Posterior vena cava (tissue), 2 donors: ENCODE results near the gene GPX2. TPM values are rescaled to one million over a fixed set of nuclear protein-coding genes. Genes with fewer than 3 reads are reported as not detected.
"Not testable (repeated sequence)": the region's sequence is repeated elsewhere in the genome, so short reads cannot be mapped to it uniquely, and the experiment has no call there.

ENCODE experiments used
- DNase-seq: peaks from one replicate; pipeline ENCODE4 v3.0.0-alpha.2; 2020; ENCODE audit warnings: low spot score
- intact Hi-C, 2 donors: fragments of 100-400 bp; cut with DNase I; formaldehyde crosslinking; loops; one replicate each; pipeline versions ENCODE4 v1.14.1 to v1.14.2; 2022 to 2023
- total RNA-seq, 2 donors: library from RNA; stranded (reverse); fragmentation: NEBNext Ultra II Directional; extraction: Animal tissue kit (Norgen Biotek cat#: 25700); gene quantifications; one replicate each; pipeline ENCODE4 v1.2.1, GENCODE V29; 2021
- donor health status: DM: yes; HTN: yes; CAD: no.
- donor health status: DM: yes; HTN: yes; CAD: no.

GPX2 gene
- total RNA-seq, 2 donors from 2014 or later = not detected

- no peak for DNase-seq
- intact Hi-C loops = no loop called here
Measured at GRCh38 chr14:64923015-64923414, 19.5 kb downstream of the GPX2 start.

- DNase-seq = no peak
- intact Hi-C loops = no loop called here
Measured at GRCh38 chr14:64920465-64920864, 22.1 kb downstream of the GPX2 start.

GRCh38 chr14:64919618-64920017, 22.9 kb downstream of the GPX2 start:
- intact Hi-C loops = no loop called here
- DNase-seq = no peak

DNA sequence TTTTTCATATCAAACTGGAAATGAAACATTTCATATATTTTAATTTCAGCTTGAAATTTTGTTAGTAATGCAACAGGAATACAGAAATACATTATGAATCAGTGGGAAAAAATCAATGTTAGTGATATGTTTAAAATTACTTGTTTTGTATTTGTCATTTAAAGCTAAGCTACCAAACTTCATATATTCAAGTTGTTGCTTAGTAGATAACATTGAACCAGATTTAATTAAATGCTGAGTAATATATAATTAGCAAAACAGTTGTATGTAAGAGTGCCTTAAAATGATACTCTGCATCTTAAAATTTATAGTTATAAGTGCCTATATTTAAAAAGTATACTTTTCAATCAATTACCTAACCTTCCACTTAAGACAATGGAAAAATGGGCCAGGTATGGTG, 23.3 kb downstream of the GPX2 start:
- DNase-seq = no peak
- intact Hi-C loops = no loop called here

- no peak for DNase-seq
- intact Hi-C loops = no loop called here
Measured at GRCh38 chr14:64918216-64918615, 24.3 kb downstream of the GPX2 start.

GRCh38 chr14:64915797-64916196, 26.7 kb downstream of the GPX2 start:
- intact Hi-C loops = no loop called here

DNA sequence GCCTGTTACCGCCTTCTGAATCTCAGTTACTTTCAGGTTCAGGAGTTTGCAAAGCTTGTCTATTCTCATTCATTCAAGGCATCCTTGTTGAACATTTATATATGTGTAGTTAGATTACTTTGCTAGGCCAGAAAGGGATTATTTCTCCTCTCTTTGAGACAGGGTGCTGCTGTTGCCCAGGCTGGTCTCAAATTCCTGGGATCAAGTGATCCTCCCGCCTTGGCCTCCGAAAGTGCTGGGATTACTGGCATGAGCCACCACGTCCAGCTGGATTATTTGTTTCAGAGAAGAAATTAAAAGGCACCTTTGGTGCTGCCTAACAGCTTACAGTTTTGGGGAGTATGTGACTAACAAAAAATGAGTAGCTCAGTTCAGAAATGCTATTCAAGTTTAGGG, 27.5 kb downstream of the GPX2 start:
- intact Hi-C loops = no loop called here
- DNase-seq = no peak

More at GRCh38 chr14:64915797-64916196, 26.7 kb downstream of the GPX2 start:
- no peak for DNase-seq

DNA sequence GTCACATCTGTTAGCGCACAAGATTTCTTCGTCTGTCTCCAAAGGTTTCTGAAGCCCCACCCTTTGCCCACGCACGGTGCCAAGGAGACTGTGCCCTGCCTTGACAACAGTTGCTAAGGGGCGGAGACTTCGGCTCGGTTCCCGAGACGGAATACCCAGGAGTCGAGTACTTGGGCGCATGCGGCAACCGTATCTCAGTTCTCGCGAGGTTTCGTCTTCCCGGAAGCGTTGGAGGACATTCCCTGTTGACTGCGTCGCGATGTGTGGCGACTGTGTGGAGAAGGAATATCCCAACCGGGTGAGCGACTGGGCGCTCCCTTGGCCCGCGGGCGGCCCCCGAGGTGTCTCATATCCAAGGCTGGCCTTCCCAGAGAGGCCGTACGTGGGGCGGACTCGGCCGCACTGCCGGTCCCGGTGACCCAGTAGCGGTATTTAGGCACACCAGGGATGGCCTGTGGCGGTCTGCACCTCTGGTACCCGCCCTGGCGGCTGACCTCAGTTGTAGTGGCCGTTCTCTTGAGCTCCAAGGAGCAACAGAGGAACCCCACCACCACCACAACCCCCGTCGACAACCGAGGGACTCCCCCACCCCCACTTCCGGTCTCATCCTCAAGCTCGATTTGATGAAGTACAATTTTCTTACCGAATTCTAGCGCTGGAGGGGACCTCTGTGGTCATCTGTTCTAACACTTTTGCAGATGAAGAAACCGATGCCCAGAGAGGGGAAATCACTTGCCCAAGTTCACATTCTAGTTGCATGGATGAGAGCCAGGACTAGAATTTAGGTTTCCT, 28.1 kb downstream of the GPX2 start, which contains the start of gene CHURC1:
Gene CHURC1, plus strand, starts transcription at position 219 of the 792 bp plus-strand sequence. Its CDS starts 41 bp downstream, at position 260.
- DNase-seq = peak; percentile 99
- intact Hi-C loops = no loop called here

DNA sequence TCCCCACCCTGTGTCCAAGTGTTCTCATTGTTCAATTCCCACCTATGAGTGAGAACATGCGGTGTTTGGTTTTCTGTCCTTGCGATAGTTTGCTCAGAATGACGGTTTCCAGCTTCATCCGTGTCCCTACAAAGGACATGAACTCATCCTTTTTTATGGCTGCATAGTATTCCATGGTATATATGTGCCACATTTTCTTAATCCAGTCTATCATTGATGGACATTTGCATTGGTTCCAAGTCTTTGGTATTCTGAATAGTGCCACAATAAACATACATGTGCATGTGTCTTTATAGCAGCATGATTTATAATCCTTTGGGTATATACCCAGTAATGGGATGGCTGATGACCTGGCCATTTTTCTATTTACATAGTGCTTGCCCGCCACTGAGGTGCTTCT, 29.1 kb downstream of the GPX2 start:
- intact Hi-C loops, DNase-seq: not testable (repeated sequence)

DNA sequence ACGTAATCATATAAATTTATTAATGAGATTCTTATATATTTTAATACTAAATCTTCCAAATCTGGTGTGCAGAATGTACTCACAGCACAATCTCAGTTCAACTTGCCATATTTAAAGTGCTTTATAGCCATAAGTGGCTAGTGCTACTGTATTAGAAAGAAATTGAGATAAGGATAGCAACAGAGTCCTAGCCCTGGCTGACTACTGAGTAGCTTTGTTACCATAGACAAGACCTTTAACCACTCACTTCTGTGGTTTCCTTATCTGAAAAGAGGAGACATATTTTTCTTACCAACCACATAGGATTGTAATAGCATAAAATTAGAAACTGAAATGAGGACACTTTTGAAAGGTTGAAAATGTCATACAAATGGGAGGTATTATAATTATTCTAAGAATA, 30.3 kb downstream of the GPX2 start:
- intact Hi-C loops = no loop called here
- no peak for DNase-seq

DNA sequence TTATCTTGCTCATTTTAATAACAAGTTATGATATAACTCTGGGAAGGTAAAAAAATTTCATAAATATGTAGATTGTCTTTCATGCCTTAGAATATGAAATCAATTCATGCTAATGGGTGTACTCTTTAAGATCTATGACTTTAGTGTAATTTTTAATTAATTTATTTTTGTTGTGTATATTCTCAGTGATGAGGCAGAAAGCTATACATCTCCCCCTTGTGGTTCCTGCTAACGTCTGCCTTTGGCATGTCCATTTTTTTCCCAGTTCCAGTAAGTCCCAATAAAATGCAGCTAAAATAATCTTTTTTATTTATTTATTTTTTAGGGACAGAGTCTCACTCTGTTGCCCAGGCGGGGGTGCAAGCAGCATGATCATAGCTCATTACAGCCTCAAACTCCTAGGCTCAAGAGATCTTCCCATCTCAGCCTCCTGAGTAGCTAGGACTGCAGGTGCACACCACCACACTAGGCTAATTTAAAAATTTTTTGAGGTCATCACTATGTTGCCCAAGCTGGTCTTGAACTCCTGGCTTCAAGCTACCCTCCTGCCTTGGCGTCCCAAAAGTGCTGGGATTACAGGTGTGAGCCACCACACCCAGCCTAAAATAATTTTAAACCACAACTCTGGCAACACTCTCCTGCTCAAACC, 31.6 kb downstream of the GPX2 start:
- intact Hi-C loops = no loop called here

GRCh38 chr14:64906022-64906421, 36.5 kb downstream of the GPX2 start:
- DNase-seq = no peak
- intact Hi-C loops = no loop called here

More for the DNA sequence above, 31.6 kb downstream of the GPX2 start:
- no peak for DNase-seq

- DNase-seq = no peak
- intact Hi-C loops = loop anchor here in 1 of 2 donors (10.0 kb wide), 1 partner anchor 75 kb away; no protein-coding TSS in a partner anchor
Measured at GRCh38 chr14:64899958-64900357, 42.6 kb downstream of the GPX2 start.

GRCh38 chr14:64891839-64892375, 50.6 kb downstream of the GPX2 start:
- intact Hi-C loops = loop anchor here (5.0 to 10.0 kb wide), 2 partner anchors 67 to 70 kb away; no protein-coding TSS in a partner anchor
- DNase-seq = no peak

DNA sequence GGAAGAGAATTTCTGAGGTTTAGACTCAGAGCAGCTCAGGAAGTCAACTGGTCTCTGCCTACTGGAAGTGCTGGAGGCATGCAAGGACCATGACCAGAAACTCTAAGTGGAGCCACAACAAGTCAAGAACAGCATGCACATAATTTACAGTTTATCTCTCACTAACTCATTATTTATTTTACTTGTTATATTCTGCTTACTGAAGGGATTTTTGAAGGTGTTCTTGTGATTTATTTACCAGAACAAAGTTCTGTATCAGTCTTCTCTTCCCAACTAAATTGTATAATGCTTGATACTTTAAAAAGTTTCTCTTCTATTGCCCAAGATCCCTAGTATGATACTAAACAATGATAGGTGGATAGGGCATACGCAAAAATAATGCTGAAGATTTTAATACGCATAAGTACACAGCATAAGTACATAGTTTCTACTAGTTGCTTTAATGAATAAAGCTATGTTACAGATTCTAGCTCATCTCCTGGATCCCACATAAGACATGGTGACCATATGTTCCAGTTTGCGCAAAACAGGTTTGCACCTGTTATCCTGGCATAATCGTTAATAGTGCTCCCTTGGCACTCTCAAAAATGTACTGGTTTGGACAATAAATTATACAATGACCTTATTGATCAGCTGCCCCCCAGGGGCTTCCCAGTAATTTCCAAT, 51.2 kb downstream of the GPX2 start:
- DNase-seq = no peak
- intact Hi-C loops = loop anchor here (5.0 to 10.0 kb wide), 2 partner anchors 67 to 69 kb away; no protein-coding TSS in a partner anchor

DNA sequence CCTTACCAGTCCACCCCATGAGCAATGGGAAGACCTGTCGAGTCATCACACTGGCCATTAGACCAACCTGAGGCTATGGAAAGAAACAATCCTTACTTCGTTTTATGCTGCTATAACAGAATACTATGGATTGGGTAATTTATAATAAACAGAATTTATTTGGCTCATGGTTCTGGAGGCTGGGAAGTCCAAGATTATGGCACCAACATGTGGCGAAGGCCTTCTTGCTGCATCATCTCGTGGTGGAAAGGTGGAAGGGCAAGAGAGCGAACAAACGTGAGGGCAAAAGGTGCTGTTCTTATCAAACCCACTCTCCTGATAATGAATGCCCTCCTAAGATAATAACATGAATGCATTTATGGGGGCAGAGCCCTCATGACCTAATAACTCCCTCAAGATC, 53.2 kb downstream of the GPX2 start:
- DNase-seq = no peak
- intact Hi-C loops = loop anchor here in 1 of 2 donors (10.0 kb wide), 1 partner anchor 215 kb away; no protein-coding TSS in a partner anchor
